ENCODE measurements around the gene VSTM2B.

Gene VSTM2B

GRCh38 chr19:29511768-29512167, 14.0 kb upstream of the VSTM2B start:
- no peak for DNase-seq
- no peak overlapping the region for H3K27ac ChIP-seq (ENCODE audit: low read length, poor library complexity, severe bottlenecking)
- 67% methylated on average over 3 of the region's 3 CpGs for WGBS
- no peak overlapping the region for H2AFZ ChIP-seq (ENCODE audit: low read depth, low read length)
- H3K79me1 ChIP-seq (replicated peaks; ENCODE audit: low read length, poor library complexity, severe bottlenecking) = no peaks in the 10 kb centered on the region
- no peak overlapping the region for H2BK5ac ChIP-seq (ENCODE audit: low read depth, low read length, poor library complexity, severe bottlenecking)
- no peak overlapping the region for H3K4me2 ChIP-seq (ENCODE audit: low read length, poor library complexity, severe bottlenecking)
- H4K91ac ChIP-seq (ENCODE audit: low read length) = no peak overlapping the region
- no peak overlapping the region for H3K9ac ChIP-seq (ENCODE audit: low read length)
- H3K9me3 ChIP-seq (ENCODE audit: control insufficient read depth, low read length) = no peaks in the 10 kb centered on the region
- no peak overlapping the region for H3K23ac ChIP-seq (ENCODE audit: low read length in 2 of 2)
- H3K14ac ChIP-seq (ENCODE audit: low read length in 2 of 2) = no peak overlapping the region
- no peak overlapping the region for H2BK15ac ChIP-seq (ENCODE audit: low read depth, poor library complexity, severe bottlenecking)
- no peaks in the 10 kb centered on the region for H3K4me1 ChIP-seq (ENCODE audit: control insufficient read depth, insufficient read depth, low read depth, low read length)
- no peak overlapping the region for H3K4ac ChIP-seq (ENCODE audit: low read depth in 1 of 2, low read length in 2 of 2)
- peaks cover 0 to 8% of the 10 kb centered on the region in 2 experiments for H3K27me3 ChIP-seq (ENCODE audit: control insufficient read depth in 1 of 2, insufficient read depth in 1 of 2, low read length in 2 of 2)
- no peaks in the 10 kb centered on the region for H3K36me3 ChIP-seq (ENCODE audit: control insufficient read depth in 1 of 2, insufficient read depth in 2 of 2, low read depth in 1 of 2, low read length in 2 of 2)
- no peak overlapping the region for H3K18ac ChIP-seq (ENCODE audit: low read depth in 1 of 2, low read length in 2 of 2)
- no peak overlapping the region for H3K4me3 ChIP-seq (ENCODE audit: insufficient read depth in 1 of 2, low read depth in 1 of 2, low read length in 2 of 2)
- H2BK120ac ChIP-seq (ENCODE audit: low read depth, low read length) = no peak overlapping the region
- H2BK12ac ChIP-seq (ENCODE audit: low read length in 2 of 2) = no peak overlapping the region
- H2AK5ac ChIP-seq (ENCODE audit: low read length, severe bottlenecking) = no peak overlapping the region
- H4K8ac ChIP-seq (ENCODE audit: low read length) = no peak overlapping the region

GRCh38 chr19:29512748-29513147, 13.0 kb upstream of the VSTM2B start:
- H3K9ac ChIP-seq (ENCODE audit: low read length) = no peak overlapping the region
- H2BK120ac ChIP-seq (ENCODE audit: low read depth, low read length) = no peak overlapping the region
- H2AFZ ChIP-seq (ENCODE audit: low read depth, low read length) = no peak overlapping the region
- no peak overlapping the region for H3K14ac ChIP-seq (ENCODE audit: low read length in 2 of 2)
- no peak overlapping the region for H2BK12ac ChIP-seq (ENCODE audit: low read length in 2 of 2)
- no peaks in the 10 kb centered on the region for H3K36me3 ChIP-seq (ENCODE audit: control insufficient read depth in 1 of 2, insufficient read depth in 2 of 2, low read depth in 1 of 2, low read length in 2 of 2)
- no peak overlapping the region for H2BK5ac ChIP-seq (ENCODE audit: low read depth, low read length, poor library complexity, severe bottlenecking)
- H3K27me3 ChIP-seq (ENCODE audit: control insufficient read depth in 1 of 2, insufficient read depth in 1 of 2, low read length in 2 of 2) = peaks cover 0 to 8% of the 10 kb centered on the region in 2 experiments
- no peak overlapping the region for H3K23ac ChIP-seq (ENCODE audit: low read length in 2 of 2)
- no peak overlapping the region for H4K91ac ChIP-seq (ENCODE audit: low read length)
- H3K4me1 ChIP-seq (ENCODE audit: control insufficient read depth, insufficient read depth, low read depth, low read length) = no peaks in the 10 kb centered on the region
- no peak overlapping the region for H2BK15ac ChIP-seq (ENCODE audit: low read depth, poor library complexity, severe bottlenecking)
- 33% methylated on average over 1 of the region's 1 CpG for WGBS
- no peak overlapping the region for H3K27ac ChIP-seq (ENCODE audit: low read length, poor library complexity, severe bottlenecking)
- no peaks in the 10 kb centered on the region for H3K9me3 ChIP-seq (ENCODE audit: control insufficient read depth, low read length)
- DNase-seq = no peak
- no peak overlapping the region for H3K18ac ChIP-seq (ENCODE audit: low read depth in 1 of 2, low read length in 2 of 2)
- no peaks in the 10 kb centered on the region for H3K79me1 ChIP-seq (replicated peaks; ENCODE audit: low read length, poor library complexity, severe bottlenecking)
- no peak overlapping the region for H3K4ac ChIP-seq (ENCODE audit: low read depth in 1 of 2, low read length in 2 of 2)
- H4K8ac ChIP-seq (ENCODE audit: low read length) = no peak overlapping the region
- no peak overlapping the region for H2AK5ac ChIP-seq (ENCODE audit: low read length, severe bottlenecking)
- H3K4me2 ChIP-seq (ENCODE audit: low read length, poor library complexity, severe bottlenecking) = no peak overlapping the region
- H3K4me3 ChIP-seq (ENCODE audit: insufficient read depth in 1 of 2, low read depth in 1 of 2, low read length in 2 of 2) = no peak overlapping the region

GRCh38 chr19:29514525-29515232, 11.1 kb upstream of the VSTM2B start:
- H3K18ac ChIP-seq (ENCODE audit: low read depth in 1 of 2, low read length in 2 of 2) = no peak overlapping the region
- H3K36me3 ChIP-seq (ENCODE audit: control insufficient read depth in 1 of 2, insufficient read depth in 2 of 2, low read depth in 1 of 2, low read length in 2 of 2) = no peaks in the 10 kb centered on the region
- H3K27ac ChIP-seq (ENCODE audit: low read length, poor library complexity, severe bottlenecking) = no peak overlapping the region
- peaks cover 0 to 12% of the 10 kb centered on the region in 2 experiments for H3K27me3 ChIP-seq (ENCODE audit: control insufficient read depth in 1 of 2, insufficient read depth in 1 of 2, low read length in 2 of 2)
- H3K4ac ChIP-seq (ENCODE audit: low read depth in 1 of 2, low read length in 2 of 2) = no peak overlapping the region
- H3K4me1 ChIP-seq (ENCODE audit: control insufficient read depth, insufficient read depth, low read depth, low read length) = no peaks in the 10 kb centered on the region
- no peak overlapping the region for H3K23ac ChIP-seq (ENCODE audit: low read length in 2 of 2)
- WGBS = 74% methylated on average over 8 of the region's 8 CpGs
- no peak overlapping the region for H2BK5ac ChIP-seq (ENCODE audit: low read depth, low read length, poor library complexity, severe bottlenecking)
- H2AFZ ChIP-seq (ENCODE audit: low read depth, low read length) = no peak overlapping the region
- H3K79me1 ChIP-seq (replicated peaks; ENCODE audit: low read length, poor library complexity, severe bottlenecking) = no peaks in the 10 kb centered on the region
- no peak overlapping the region for H3K4me3 ChIP-seq (ENCODE audit: insufficient read depth in 1 of 2, low read depth in 1 of 2, low read length in 2 of 2)
- no peaks in the 10 kb centered on the region for H3K9me3 ChIP-seq (ENCODE audit: control insufficient read depth, low read length)
- H3K9ac ChIP-seq (ENCODE audit: low read length) = no peak overlapping the region
- H3K14ac ChIP-seq (ENCODE audit: low read length in 2 of 2) = no peak overlapping the region
- H2BK15ac ChIP-seq (ENCODE audit: low read depth, poor library complexity, severe bottlenecking) = no peak overlapping the region
- H2AK5ac ChIP-seq (ENCODE audit: low read length, severe bottlenecking) = no peak overlapping the region
- no peak overlapping the region for H2BK12ac ChIP-seq (ENCODE audit: low read length in 2 of 2)
- no peak overlapping the region for H3K4me2 ChIP-seq (ENCODE audit: low read length, poor library complexity, severe bottlenecking)
- H4K91ac ChIP-seq (ENCODE audit: low read length) = no peak overlapping the region
- DNase-seq = no peak
- no peak overlapping the region for H2BK120ac ChIP-seq (ENCODE audit: low read depth, low read length)
- H4K8ac ChIP-seq (ENCODE audit: low read length) = no peak overlapping the region

- H2BK120ac ChIP-seq (ENCODE audit: low read depth, low read length) = no peak overlapping the region
- H2BK12ac ChIP-seq (ENCODE audit: low read length in 2 of 2) = no peak overlapping the region
- H3K4me1 ChIP-seq (ENCODE audit: control insufficient read depth, insufficient read depth, low read depth, low read length) = no peaks in the 10 kb centered on the region
- H2BK5ac ChIP-seq (ENCODE audit: low read depth, low read length, poor library complexity, severe bottlenecking) = no peak overlapping the region
- WGBS = 61% methylated on average over 5 of the region's 5 CpGs
- no peak overlapping the region for H4K91ac ChIP-seq (ENCODE audit: low read length)
- H3K36me3 ChIP-seq (ENCODE audit: control insufficient read depth in 1 of 2, insufficient read depth in 2 of 2, low read depth in 1 of 2, low read length in 2 of 2) = no peaks in the 10 kb centered on the region
- no peaks in the 10 kb centered on the region for H3K79me1 ChIP-seq (replicated peaks; ENCODE audit: low read length, poor library complexity, severe bottlenecking)
- no peak overlapping the region for H2AFZ ChIP-seq (ENCODE audit: low read depth, low read length)
- H3K4me2 ChIP-seq (ENCODE audit: low read length, poor library complexity, severe bottlenecking) = no peak overlapping the region
- H3K9me3 ChIP-seq (ENCODE audit: control insufficient read depth, low read length) = no peaks in the 10 kb centered on the region
- no peak overlapping the region for H3K27ac ChIP-seq (ENCODE audit: low read length, poor library complexity, severe bottlenecking)
- H4K8ac ChIP-seq (ENCODE audit: low read length) = no peak overlapping the region
- no peak overlapping the region for H3K4me3 ChIP-seq (ENCODE audit: insufficient read depth in 1 of 2, low read depth in 1 of 2, low read length in 2 of 2)
- H3K4ac ChIP-seq (ENCODE audit: low read depth in 1 of 2, low read length in 2 of 2) = no peak overlapping the region
- peaks cover 0 to 13% of the 10 kb centered on the region in 2 experiments for H3K27me3 ChIP-seq (ENCODE audit: control insufficient read depth in 1 of 2, insufficient read depth in 1 of 2, low read length in 2 of 2)
- no peak overlapping the region for H2AK5ac ChIP-seq (ENCODE audit: low read length, severe bottlenecking)
- DNase-seq = no peak
- no peak overlapping the region for H3K23ac ChIP-seq (ENCODE audit: low read length in 2 of 2)
- no peak overlapping the region for H2BK15ac ChIP-seq (ENCODE audit: low read depth, poor library complexity, severe bottlenecking)
- H3K9ac ChIP-seq (ENCODE audit: low read length) = no peak overlapping the region
- no peak overlapping the region for H3K18ac ChIP-seq (ENCODE audit: low read depth in 1 of 2, low read length in 2 of 2)
- no peak overlapping the region for H3K14ac ChIP-seq (ENCODE audit: low read length in 2 of 2)
Measured at GRCh38 chr19:29515233-29515619, 10.6 kb upstream of the VSTM2B start.
